ENCODE measurements around the gene PRPF40A.

Gene PRPF40A

GRCh38 chr2:152655880-152656279 is 61.4 kb downstream of the PRPF40A start:
- no peak overlapping the region for H3K27ac Mint-ChIP-seq
- DNase-seq (ENCODE audit: low spot score) = no peak
- H3K4me3 Mint-ChIP-seq = no peak overlapping the region
- peaks cover 46% of the 10 kb centered on the region for H3K36me3 Mint-ChIP-seq (ENCODE audit: low read depth)
- H3K27me3 Mint-ChIP-seq (ENCODE audit: low read depth) = no peaks in the 10 kb centered on the region
- H3K4me1 Mint-ChIP-seq (ENCODE audit: low read depth) = peaks cover 3% of the 10 kb centered on the region
- no peaks in the 10 kb centered on the region for H3K9me3 Mint-ChIP-seq

- no peak for DNase-seq (ENCODE audit: low spot score)
- no peak overlapping the region for H3K4me3 Mint-ChIP-seq
- H3K27ac Mint-ChIP-seq = no peak overlapping the region
- H3K4me1 Mint-ChIP-seq (ENCODE audit: low read depth) = peaks cover 3% of the 10 kb centered on the region
- no peaks in the 10 kb centered on the region for H3K27me3 Mint-ChIP-seq (ENCODE audit: low read depth)
- H3K9me3 Mint-ChIP-seq = no peaks in the 10 kb centered on the region
- H3K36me3 Mint-ChIP-seq (ENCODE audit: low read depth) = peaks cover 27% of the 10 kb centered on the region
These were observed 65.4 kb downstream of the PRPF40A start for GRCh38 chr2:152651834-152652233.

DNA sequence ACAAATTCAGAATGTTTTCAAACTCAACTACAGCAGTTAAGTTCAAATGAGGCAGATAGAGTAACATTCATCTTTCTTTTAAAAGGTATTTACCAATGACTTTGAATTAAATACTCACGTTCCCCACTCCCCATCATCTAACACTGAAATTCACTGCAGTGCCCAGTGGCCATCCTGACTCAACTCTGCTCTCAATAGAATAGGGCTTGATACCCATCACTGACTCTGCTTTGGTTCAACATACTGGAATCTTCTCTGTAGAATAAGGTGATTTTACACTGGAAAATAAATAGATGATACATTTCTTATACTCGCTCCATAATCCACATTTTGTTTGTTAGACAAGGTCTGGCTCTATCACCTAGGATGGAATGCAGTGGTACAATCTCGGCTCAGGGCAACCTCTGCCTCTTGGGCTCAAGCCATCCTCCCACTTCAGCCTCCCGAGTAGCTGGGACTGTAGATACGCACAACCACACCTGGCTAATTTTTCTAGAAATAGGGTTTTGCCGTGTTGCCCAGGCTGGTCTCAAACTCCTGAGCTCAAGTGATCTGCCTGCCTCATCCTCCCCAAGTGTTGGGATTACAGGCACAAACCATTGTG is 66.4 kb downstream of the PRPF40A start:
- Mint-ChIP-seq H3K9me3 (no peaks in the 10 kb centered on the region), H3K27me3 (ENCODE audit: low read depth) (no peaks in the 10 kb centered on the region), H3K27ac (no peak overlapping the region), H3K4me1 (ENCODE audit: low read depth) (no peaks in the 10 kb centered on the region), H3K36me3 (ENCODE audit: low read depth) (peaks cover 20% of the 10 kb centered on the region), H3K4me3 (no peak overlapping the region)
- no peak for DNase-seq (ENCODE audit: low spot score)

DNA sequence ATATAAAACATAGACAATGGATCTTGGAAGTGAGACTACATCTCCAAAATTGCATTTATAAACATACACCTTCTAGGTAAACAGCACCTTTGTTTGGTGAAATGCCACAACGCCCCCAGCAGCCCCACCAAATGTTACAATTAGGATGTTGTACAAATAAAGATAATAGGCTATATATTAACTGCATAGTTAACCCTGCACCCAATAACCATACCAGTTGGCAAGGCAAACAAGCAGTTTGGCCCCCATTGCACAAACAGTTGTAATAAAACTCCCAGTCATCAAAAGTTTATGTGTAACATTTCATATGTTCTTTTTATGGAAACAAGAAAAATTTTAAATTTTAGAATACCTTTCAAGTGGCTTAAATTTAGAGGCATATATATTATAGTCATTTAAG is 67.3 kb downstream of the PRPF40A start:
- DNase-seq (ENCODE audit: low spot score) = no peak
- Mint-ChIP-seq H3K9me3 (no peaks in the 10 kb centered on the region), H3K4me1 (ENCODE audit: low read depth) (no peaks in the 10 kb centered on the region), H3K36me3 (ENCODE audit: low read depth) (peaks cover 18% of the 10 kb centered on the region), H3K4me3 (no peak overlapping the region), H3K27ac (no peak overlapping the region), H3K27me3 (ENCODE audit: low read depth) (no peaks in the 10 kb centered on the region)

- no peak for DNase-seq (ENCODE audit: low spot score)
- H3K27ac Mint-ChIP-seq = no peak overlapping the region
- H3K4me3 Mint-ChIP-seq = no peak overlapping the region
- no peaks in the 10 kb centered on the region for H3K27me3 Mint-ChIP-seq (ENCODE audit: low read depth)
- H3K4me1 Mint-ChIP-seq (ENCODE audit: low read depth) = no peaks in the 10 kb centered on the region
- peaks cover 13% of the 10 kb centered on the region for H3K36me3 Mint-ChIP-seq (ENCODE audit: low read depth)
- H3K9me3 Mint-ChIP-seq = no peaks in the 10 kb centered on the region
These were observed 68.9 kb downstream of the PRPF40A start for GRCh38 chr2:152648336-152648735.

GRCh38 chr2:152647552-152647951 is 69.7 kb downstream of the PRPF40A start:
- DNase-seq (ENCODE audit: low spot score) = no peak
- Mint-ChIP-seq H3K27me3 (ENCODE audit: low read depth) (no peaks in the 10 kb centered on the region), H3K27ac (no peak overlapping the region), H3K36me3 (ENCODE audit: low read depth) (peaks cover 12% of the 10 kb centered on the region), H3K4me3 (no peak overlapping the region), H3K4me1 (ENCODE audit: low read depth) (no peaks in the 10 kb centered on the region), H3K9me3 (no peaks in the 10 kb centered on the region)

GRCh38 chr2:152646775-152647174 is 70.5 kb downstream of the PRPF40A start:
- no peak overlapping the region for H3K4me3 Mint-ChIP-seq

DNA sequence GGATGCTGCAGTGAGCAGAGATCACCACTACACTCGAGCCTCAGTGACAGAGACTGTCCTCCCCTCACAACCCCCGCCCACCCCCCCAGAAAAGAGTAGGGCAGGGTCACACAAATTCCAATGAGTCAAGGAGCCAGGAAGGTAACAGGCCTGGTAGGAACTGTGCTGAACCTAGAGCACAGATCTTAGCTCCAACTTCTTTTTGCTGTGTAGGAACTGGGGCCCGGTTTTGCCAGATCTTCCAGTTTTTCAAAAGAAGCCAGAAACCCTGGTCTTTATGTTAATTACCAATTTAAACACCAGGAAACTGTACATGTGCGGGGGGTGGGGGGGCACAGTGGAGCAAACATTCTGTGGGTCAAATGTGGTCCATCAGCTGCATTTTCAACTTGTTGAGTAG is 71.0 kb downstream of the PRPF40A start:
- Mint-ChIP-seq H3K27ac (no peak overlapping the region), H3K27me3 (ENCODE audit: low read depth) (no peaks in the 10 kb centered on the region), H3K4me3 (no peak overlapping the region), H3K4me1 (ENCODE audit: low read depth) (no peaks in the 10 kb centered on the region), H3K9me3 (no peaks in the 10 kb centered on the region), H3K36me3 (ENCODE audit: low read depth) (peaks cover 8% of the 10 kb centered on the region)
- no peak for DNase-seq (ENCODE audit: low spot score)

More at GRCh38 chr2:152646775-152647174, 70.5 kb downstream of the PRPF40A start:
- H3K27ac Mint-ChIP-seq = no peak overlapping the region
- peaks cover 8% of the 10 kb centered on the region for H3K36me3 Mint-ChIP-seq (ENCODE audit: low read depth)
- no peaks in the 10 kb centered on the region for H3K9me3 Mint-ChIP-seq
- H3K27me3 Mint-ChIP-seq (ENCODE audit: low read depth) = no peaks in the 10 kb centered on the region
- no peak for DNase-seq (ENCODE audit: low spot score)
- H3K4me1 Mint-ChIP-seq (ENCODE audit: low read depth) = no peaks in the 10 kb centered on the region

GRCh38 chr2:152644189-152644873 is 72.9 kb downstream of the PRPF40A start:
- Mint-ChIP-seq H3K27ac (no peak overlapping the region), H3K4me3 (no peak overlapping the region), H3K4me1 (ENCODE audit: low read depth) (no peaks in the 10 kb centered on the region), H3K9me3 (no peaks in the 10 kb centered on the region), H3K27me3 (ENCODE audit: low read depth) (no peaks in the 10 kb centered on the region), H3K36me3 (ENCODE audit: low read depth) (peaks cover 5% of the 10 kb centered on the region)
- DNase-seq (ENCODE audit: low spot score) = no peak

GRCh38 chr2:152638590-152638989 is 78.7 kb downstream of the PRPF40A start:
- no peak overlapping the region for H3K27ac Mint-ChIP-seq
- H3K9me3 Mint-ChIP-seq = no peaks in the 10 kb centered on the region
- no peak overlapping the region for H3K4me3 Mint-ChIP-seq
- no peaks in the 10 kb centered on the region for H3K36me3 Mint-ChIP-seq (ENCODE audit: low read depth)
- no peak for DNase-seq (ENCODE audit: low spot score)
- H3K4me1 Mint-ChIP-seq (ENCODE audit: low read depth) = no peaks in the 10 kb centered on the region
- no peaks in the 10 kb centered on the region for H3K27me3 Mint-ChIP-seq (ENCODE audit: low read depth)

DNA sequence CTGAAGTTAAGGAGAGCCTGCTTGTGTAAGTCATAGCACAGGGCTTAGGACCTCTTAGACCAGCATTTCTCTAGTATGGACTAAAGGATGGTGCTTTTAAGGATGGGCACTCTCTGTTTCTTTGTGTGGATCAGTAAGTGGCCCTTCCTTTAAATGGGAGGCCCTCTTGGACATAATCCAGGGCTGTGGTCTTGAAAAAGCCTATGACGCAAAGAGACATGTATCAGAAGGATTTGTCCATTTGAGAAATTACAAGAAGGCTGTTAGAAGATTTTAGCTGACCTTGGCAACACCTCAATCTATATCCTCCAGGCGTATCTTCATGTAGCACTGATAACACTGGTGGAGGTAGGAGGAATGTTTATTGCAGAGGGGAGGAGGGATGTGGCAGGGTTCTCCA is 79.2 kb downstream of the PRPF40A start:
- Mint-ChIP-seq H3K4me3 (no peak overlapping the region), H3K27ac (no peak overlapping the region), H3K4me1 (ENCODE audit: low read depth) (no peaks in the 10 kb centered on the region)

GRCh38 chr2:152637251-152637650 is 80.0 kb downstream of the PRPF40A start:
- Mint-ChIP-seq H3K4me3 (no peak overlapping the region), H3K36me3 (ENCODE audit: low read depth) (no peaks in the 10 kb centered on the region), H3K4me1 (ENCODE audit: low read depth) (no peaks in the 10 kb centered on the region), H3K27me3 (ENCODE audit: low read depth) (peaks cover 1% of the 10 kb centered on the region), H3K9me3 (no peaks in the 10 kb centered on the region), H3K27ac (no peak overlapping the region)
- DNase-seq (ENCODE audit: low spot score) = no peak

More for the DNA sequence above, 79.2 kb downstream of the PRPF40A start:
- no peak for DNase-seq (ENCODE audit: low spot score)
- Mint-ChIP-seq H3K9me3 (no peaks in the 10 kb centered on the region), H3K36me3 (ENCODE audit: low read depth) (no peaks in the 10 kb centered on the region), H3K27me3 (ENCODE audit: low read depth) (no peaks in the 10 kb centered on the region)

DNA sequence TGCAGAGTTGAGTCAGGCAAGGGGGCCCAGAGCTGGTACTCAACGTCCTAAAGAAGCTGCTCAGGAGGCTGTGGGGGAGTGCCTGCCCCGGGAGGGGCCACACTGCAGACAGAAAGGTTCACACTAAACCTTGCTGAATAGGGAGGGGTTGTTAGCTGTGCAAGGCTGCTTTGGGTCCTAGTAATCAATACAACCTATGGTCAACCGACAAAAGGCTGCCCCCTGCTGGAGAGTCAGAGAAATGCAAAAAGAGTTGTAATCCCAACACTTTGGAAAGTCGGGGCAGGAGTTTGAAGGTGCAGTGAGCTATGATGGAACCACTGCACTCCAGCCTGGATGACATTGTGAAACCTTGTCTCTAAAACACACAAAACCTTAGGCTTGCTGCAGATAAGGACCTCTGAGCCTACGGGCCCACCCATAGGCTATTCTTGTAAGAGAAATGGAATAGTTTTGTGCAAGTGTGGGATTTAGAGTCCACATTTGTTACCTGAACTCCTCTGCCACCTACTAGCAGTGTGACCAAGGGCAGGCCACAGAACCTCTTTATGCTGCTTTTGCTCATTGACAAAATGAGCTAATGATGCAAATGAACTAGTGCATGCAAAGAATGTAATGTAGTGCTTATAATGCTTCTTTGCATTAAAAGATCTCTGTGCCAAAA is 81.5 kb downstream of the PRPF40A start:
- no peaks in the 10 kb centered on the region for H3K4me1 Mint-ChIP-seq (ENCODE audit: low read depth)
- H3K4me3 Mint-ChIP-seq = no peak overlapping the region
- no peaks in the 10 kb centered on the region for H3K9me3 Mint-ChIP-seq
- no peak overlapping the region for H3K27ac Mint-ChIP-seq
- H3K36me3 Mint-ChIP-seq (ENCODE audit: low read depth) = no peaks in the 10 kb centered on the region
- DNase-seq (ENCODE audit: low spot score) = peak; percentile 51
- peaks cover 2% of the 10 kb centered on the region for H3K27me3 Mint-ChIP-seq (ENCODE audit: low read depth)

- H3K9me3 Mint-ChIP-seq = no peaks in the 10 kb centered on the region
- H3K4me1 Mint-ChIP-seq (ENCODE audit: low read depth) = peaks cover 22% of the 10 kb centered on the region
- peaks cover 2% of the 10 kb centered on the region for H3K27me3 Mint-ChIP-seq (ENCODE audit: low read depth)
- H3K27ac Mint-ChIP-seq = no peak overlapping the region
- no peak overlapping the region for H3K4me3 Mint-ChIP-seq
- no peak for DNase-seq (ENCODE audit: low spot score)
- no peaks in the 10 kb centered on the region for H3K36me3 Mint-ChIP-seq (ENCODE audit: low read depth)
These were observed 84.5 kb downstream of the PRPF40A start for GRCh38 chr2:152632736-152633135.

Measured in T-helper 2 cell treated with Interferon-gamma antibody and Interleukin-4, amounts not matched to agents 5 μg/mL and 100 μg/mL, for 36 hours (primary cell).